Left lung (tissue), 10 donors: ENCODE results near the gene PODN. TPM values are rescaled to one million over a fixed set of nuclear protein-coding genes. Genes with fewer than 3 reads are reported as not detected.

Source experiments
- ATAC-seq: fragments of 200-7000 bp; cut with Tn5 transposase; one replicate; pipeline ENCODE4 v1.9.1; 2020; ENCODE audit warnings: moderate library complexity
- DNase-seq, 4 donors: peaks; one replicate each; pipeline ENCODE4 v3.0.0-alpha.2; 2013 to 2020
- H3K27ac ChIP-seq, 2 donors: fragments of 200-600 bp; sonication (generic) in 1 of 2; one replicate each; pipeline versions ENCODE4 v1.5.0 to v1.8.0; 2020 to 2021
- H3K27me3 ChIP-seq, 2 donors: fragments of 200-600 bp; sonication (generic) in 1 of 2; one replicate each; pipeline versions ENCODE4 v1.5.0 to v1.8.0; 2020 to 2021
- H3K36me3 ChIP-seq, 2 donors: fragments of 200-600 bp; sonication (generic) in 1 of 2; one replicate each; pipeline versions ENCODE4 v1.5.0 to v1.8.0; 2020 to 2021
- H3K4me1 ChIP-seq, 2 donors: fragments of 200-600 bp; one replicate each; pipeline ENCODE4 v1.8.0; 2021
- H3K4me3 ChIP-seq, 2 donors: fragments of 200-600 bp; sonication (generic) in 1 of 2; one replicate each; pipeline versions ENCODE4 v1.5.0 to v1.8.0; 2020 to 2021; ENCODE audit warnings: mild to moderate bottlenecking in 1 of 2
- H3K9me3 ChIP-seq, 2 donors: fragments of 200-600 bp; sonication (generic) in 1 of 2; one replicate each; pipeline versions ENCODE4 v1.5.0 to v1.8.0; 2020 to 2021
- intact Hi-C, 2 donors: fragments of 100-400 bp; cut with DNase I; formaldehyde crosslinking; loops; one replicate each; pipeline versions ENCODE4 v1.11.2 to v1.14.2; 2022
- polyA plus RNA-seq, 6 donors: library from polyadenylated mRNA; unstranded; fragments of 120-200 nt; gene quantifications; one replicate each; pipeline ENCODE4 v1.2.1, GENCODE V29; 2013; ENCODE audit not compliant: insufficient read length in 6 of 6
- total RNA-seq, 2 donors: library from RNA; stranded (reverse); fragmentation: NEBNext Ultra II Directional; extraction: Animal tissue kit (Norgen Biotek cat#: 25700); gene quantifications; one replicate each; pipeline ENCODE4 v1.2.1, GENCODE V29; 2021
- TF ChIP-seq, protein P1 (sequence below), 2 donors: fragments of 200-600 bp; sonication (generic) in 1 of 2; IDR thresholded peaks; one replicate each; pipeline versions ENCODE4 v1.5.0 to v1.8.0; 2021; ENCODE audit warnings: antibody characterized with exemption in 2 of 2
- donor health status: DM: no; HTN: yes; CAD: no.
- donor health status: DM: no; HTN: no; CAD: no.

The PODN gene
- total and polyA plus RNA-seq, 8 donors = 10.5 to 48.8 (median 12.1) TPM

- TF ChIP-seq, protein P1, sequence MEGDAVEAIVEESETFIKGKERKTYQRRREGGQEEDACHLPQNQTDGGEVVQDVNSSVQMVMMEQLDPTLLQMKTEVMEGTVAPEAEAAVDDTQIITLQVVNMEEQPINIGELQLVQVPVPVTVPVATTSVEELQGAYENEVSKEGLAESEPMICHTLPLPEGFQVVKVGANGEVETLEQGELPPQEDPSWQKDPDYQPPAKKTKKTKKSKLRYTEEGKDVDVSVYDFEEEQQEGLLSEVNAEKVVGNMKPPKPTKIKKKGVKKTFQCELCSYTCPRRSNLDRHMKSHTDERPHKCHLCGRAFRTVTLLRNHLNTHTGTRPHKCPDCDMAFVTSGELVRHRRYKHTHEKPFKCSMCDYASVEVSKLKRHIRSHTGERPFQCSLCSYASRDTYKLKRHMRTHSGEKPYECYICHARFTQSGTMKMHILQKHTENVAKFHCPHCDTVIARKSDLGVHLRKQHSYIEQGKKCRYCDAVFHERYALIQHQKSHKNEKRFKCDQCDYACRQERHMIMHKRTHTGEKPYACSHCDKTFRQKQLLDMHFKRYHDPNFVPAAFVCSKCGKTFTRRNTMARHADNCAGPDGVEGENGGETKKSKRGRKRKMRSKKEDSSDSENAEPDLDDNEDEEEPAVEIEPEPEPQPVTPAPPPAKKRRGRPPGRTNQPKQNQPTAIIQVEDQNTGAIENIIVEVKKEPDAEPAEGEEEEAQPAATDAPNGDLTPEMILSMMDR (IDR thresholded peaks at IDR 0.05) = no peak
- intact Hi-C loops = no loop called here
- Histone ChIP-seq H3K27me3 (no peaks in the 10 kb centered on the region), H3K36me3 (no peaks in the 10 kb centered on the region), H3K4me1 (peaks cover 9 to 22% of the 10 kb centered on the region in 2 donors), H3K9me3 (peaks cover 0 to 3% of the 10 kb centered on the region in 2 donors), H3K27ac (peak overlapping the region in 1 of 2 donors; percentile 58), H3K4me3 (no peak overlapping the region)
- ATAC-seq (peak; percentile 42), DNase-seq (peak in 1 of 4 donors; percentile 52)
These were observed 45.7 kb downstream of the PODN start for GRCh38 chr1:53107570-53108322.

DNA sequence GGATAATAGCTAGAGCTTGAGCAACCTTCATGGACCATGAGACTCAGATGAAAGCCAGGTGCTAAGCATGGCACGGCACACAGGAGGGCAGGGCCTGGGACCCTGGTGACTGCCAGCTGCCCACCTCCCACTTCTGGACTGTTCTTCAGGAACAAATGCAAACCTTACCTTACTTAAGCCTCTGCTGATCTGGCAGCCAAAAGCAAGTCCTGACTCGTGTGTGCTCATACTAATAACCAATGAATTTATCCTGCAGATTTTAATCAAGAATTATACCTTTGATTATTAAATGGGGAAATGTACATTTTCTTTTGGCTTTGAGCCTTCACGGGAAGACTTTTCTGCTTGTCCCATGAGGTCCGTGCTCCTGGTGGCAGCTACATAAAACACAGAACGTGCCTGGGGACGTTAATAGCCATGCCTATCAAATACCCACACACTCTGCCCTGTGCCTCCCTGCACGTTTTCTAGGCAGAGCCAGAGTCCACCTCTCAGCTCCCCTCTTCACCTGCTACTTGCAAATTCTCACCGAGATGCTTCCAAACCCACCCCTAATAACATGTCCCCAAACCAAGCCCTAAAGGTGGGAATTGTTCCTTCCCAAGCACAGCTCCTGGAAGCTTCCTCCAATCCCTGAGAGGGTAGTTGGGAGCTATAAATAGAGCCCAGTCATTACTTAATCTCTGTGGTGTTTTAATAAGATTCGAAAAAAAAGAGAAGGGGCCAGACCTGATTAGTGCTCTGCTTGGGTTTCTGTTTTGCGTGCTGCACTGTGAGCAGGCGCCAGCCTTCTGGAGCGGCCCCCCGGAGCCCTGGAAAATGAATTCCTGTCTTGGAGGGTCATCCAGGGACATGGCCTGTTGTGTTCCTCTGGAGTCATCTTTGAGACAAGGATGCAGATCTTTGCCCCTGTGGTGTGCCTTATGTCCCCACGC, 46.9 kb downstream of the PODN start:
- ATAC-seq = peak; percentile 69
- intact Hi-C loops = no loop called here
- peak overlapping the region in 1 of 2 donors; percentile 53 for H3K27ac ChIP-seq

GRCh38 chr1:53110370-53111072, 48.5 kb downstream of the PODN start:
- Histone ChIP-seq H3K9me3 (peaks cover 0 to 3% of the 10 kb centered on the region in 2 donors), H3K4me1 (peaks cover 9 to 22% of the 10 kb centered on the region in 2 donors), H3K27me3 (no peaks in the 10 kb centered on the region), H3K4me3 (no peak overlapping the region), H3K36me3 (no peaks in the 10 kb centered on the region), H3K27ac (peak overlapping the region; percentile 8 to 39)
- intact Hi-C loops = no loop called here
- TF ChIP-seq, protein P1 (IDR thresholded peaks at IDR 0.05) = no peak
- ATAC-seq = peak; percentile 72
- DNase-seq = peak in 2 of 4 donors; percentile 58 to 73

More for the DNA sequence above, 46.9 kb downstream of the PODN start:
- Histone ChIP-seq H3K4me1 (peaks cover 9 to 22% of the 10 kb centered on the region in 2 donors), H3K36me3 (no peaks in the 10 kb centered on the region), H3K4me3 (no peak overlapping the region), H3K27me3 (no peaks in the 10 kb centered on the region), H3K9me3 (peaks cover 0 to 3% of the 10 kb centered on the region in 2 donors)
- TF ChIP-seq, protein P1 (IDR thresholded peaks at IDR 0.05) = no peak
- peak in 1 of 4 donors; percentile 41 for DNase-seq

DNA sequence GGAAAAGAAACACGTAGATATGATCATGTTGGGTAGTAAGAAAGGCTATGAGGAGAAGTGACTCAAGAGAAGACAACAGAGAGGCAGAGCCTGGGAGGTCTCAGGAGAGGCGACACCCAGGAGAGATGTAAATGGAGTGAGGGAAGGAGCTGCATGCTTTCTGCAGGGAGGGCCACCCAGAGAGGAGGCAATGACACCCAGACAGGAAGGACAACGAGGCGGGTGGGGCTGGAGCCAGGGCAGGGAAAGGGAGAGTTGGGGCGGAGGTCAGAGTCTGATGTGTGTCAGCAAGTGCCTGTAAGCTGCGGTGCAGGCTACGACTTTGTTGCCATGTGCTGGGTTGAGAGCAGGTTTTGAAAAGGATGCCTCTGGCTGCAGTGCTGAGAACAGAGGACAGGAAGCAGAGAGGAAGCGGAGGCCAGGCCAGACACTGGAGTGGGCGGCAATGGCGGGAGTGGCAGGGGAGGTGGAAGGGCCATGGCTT, 49.1 kb downstream of the PODN start:
- H3K27me3 ChIP-seq = no peaks in the 10 kb centered on the region
- H3K4me1 ChIP-seq = peaks cover 15 to 22% of the 10 kb centered on the region in 2 donors
- H3K27ac ChIP-seq = peak overlapping the region in 1 of 2 donors; percentile 39
- peak in 1 of 4 donors; percentile 56 for DNase-seq
- H3K36me3 ChIP-seq = no peaks in the 10 kb centered on the region
- no peak overlapping the region for H3K4me3 ChIP-seq
- TF ChIP-seq, protein P1 (IDR thresholded peaks at IDR 0.05) = no peak
- H3K9me3 ChIP-seq = peaks cover 0 to 3% of the 10 kb centered on the region in 2 donors
- intact Hi-C loops = no loop called here
- peak; percentile 4 for ATAC-seq
